Loucy (cell line): ENCODE data around the gene PNPLA7.

Source experiments
- EZH2phosphoT487 ChIP-seq: fragments of 200-600 bp; IDR thresholded peaks from 2 replicates; pipeline ENCODE4 v1.6.1; 2018; ENCODE audit warnings: antibody characterized with exemption, mild to moderate bottlenecking, moderate library complexity, borderline replicate concordance
- TF ChIP-seq, protein P1 (sequence below): fragments of 200-600 bp; sonication (generic); conservative IDR thresholded peaks from 2 replicates; pipeline ENCODE4 v1.5.1; 2014; ENCODE audit warnings: mild to moderate bottlenecking, antibody characterized with exemption, low read length

- TF ChIP-seq, protein P1, sequence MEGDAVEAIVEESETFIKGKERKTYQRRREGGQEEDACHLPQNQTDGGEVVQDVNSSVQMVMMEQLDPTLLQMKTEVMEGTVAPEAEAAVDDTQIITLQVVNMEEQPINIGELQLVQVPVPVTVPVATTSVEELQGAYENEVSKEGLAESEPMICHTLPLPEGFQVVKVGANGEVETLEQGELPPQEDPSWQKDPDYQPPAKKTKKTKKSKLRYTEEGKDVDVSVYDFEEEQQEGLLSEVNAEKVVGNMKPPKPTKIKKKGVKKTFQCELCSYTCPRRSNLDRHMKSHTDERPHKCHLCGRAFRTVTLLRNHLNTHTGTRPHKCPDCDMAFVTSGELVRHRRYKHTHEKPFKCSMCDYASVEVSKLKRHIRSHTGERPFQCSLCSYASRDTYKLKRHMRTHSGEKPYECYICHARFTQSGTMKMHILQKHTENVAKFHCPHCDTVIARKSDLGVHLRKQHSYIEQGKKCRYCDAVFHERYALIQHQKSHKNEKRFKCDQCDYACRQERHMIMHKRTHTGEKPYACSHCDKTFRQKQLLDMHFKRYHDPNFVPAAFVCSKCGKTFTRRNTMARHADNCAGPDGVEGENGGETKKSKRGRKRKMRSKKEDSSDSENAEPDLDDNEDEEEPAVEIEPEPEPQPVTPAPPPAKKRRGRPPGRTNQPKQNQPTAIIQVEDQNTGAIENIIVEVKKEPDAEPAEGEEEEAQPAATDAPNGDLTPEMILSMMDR: no peak
- no peak for TF ChIP-seq EZH2phosphoT487
Measured at GRCh38 chr9:137516144-137516917, 33.9 kb downstream of the PNPLA7 start.
